HL-60/S4 treated with retinoic acid at 250 ng/mL for 4 days and 3 days (cell line): ENCODE results near the gene C20orf204.
"Not testable (repeated sequence)": the region's sequence is repeated elsewhere in the genome, so short reads cannot be mapped to it uniquely, and the experiment has no call there.

Experiments
- in situ Hi-C: fragments of 300-500 bp; cut with MboI; formaldehyde crosslinking; loops from 2 replicates; pipeline ENCODE4 v1.7.0; 2022; ENCODE audit warnings: low sequenced_read_pairs

The C20orf204 gene, protein sequence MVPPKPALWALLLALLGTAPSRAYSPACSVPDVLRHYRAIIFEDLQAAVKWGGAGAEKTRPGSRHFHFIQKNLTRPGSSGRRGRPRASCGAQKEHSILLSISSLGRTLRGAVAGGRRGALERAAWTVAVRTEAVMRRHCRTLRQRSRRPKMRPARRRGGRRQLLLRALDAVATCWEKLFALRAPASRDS

DNA sequence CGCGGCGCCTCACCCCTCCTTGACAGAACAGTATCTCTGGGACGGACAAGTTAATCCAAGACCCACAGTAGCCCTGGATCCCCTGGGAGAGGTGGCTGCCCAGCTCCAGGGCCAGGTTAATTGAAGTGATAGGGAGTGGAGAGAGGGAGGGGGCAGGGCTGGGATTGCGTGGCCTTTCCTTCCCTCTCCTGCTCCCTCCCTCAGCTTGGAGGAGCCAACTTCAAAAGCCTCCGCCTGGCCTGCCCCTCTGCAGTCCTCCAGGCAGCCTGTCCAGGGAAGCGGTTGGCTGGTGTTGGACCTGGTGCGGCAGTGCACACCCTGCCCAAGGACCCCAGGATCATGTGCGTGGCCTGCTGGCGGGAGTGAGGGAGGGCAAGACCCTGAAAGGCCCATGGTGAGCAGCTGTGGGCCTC lies at the start of gene C20orf204:
C20orf204 (plus strand) TSS at position 250 of the 413 bp plus-strand sequence; CDS start at position 392, 142 bp downstream.
- in situ Hi-C loops, result no loop called here

DNA sequence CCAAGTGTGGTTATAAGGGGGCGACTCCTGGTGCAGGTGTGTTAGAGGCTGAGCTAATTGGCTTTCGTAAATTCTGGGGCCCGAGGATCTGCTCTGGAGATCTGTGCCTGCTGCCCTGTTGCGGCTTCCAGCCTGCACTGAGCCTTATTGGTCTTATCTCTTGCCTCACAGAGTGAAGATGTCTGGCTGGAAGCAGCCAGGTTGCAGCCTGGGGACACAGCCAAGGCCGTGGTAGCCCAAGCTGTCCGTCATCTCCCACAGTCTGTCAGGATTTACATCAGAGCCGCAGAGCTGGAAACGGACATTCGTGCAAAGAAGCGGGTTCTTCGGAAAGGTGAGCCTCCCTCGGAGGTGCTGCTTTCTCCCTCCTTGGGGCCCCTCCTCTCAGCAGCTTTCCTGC lies 35.1 kb upstream of the C20orf204 start:
- in situ Hi-C loops, result no loop called here

DNA sequence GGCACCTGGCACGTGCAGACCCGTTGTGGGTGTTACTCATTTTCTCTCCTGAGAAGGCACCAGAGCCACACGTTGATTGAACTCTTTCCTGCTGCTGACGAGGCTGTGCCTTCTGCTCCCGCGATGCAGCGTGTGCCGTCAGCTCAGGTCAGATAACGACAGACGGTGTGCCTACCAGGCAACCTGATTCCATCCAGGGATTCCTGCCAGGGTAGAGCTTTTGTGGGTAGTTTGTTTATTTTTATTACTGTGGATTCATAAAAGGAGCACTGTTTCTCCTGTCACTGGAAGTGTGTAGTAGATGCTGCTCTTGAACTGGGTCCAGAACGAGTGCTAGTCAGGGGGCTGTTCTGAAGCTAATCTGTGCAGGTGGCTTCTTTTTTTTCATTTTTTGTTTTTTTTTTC lies 34.4 kb upstream of the C20orf204 start:
- in situ Hi-C loops, result no loop called here

DNA sequence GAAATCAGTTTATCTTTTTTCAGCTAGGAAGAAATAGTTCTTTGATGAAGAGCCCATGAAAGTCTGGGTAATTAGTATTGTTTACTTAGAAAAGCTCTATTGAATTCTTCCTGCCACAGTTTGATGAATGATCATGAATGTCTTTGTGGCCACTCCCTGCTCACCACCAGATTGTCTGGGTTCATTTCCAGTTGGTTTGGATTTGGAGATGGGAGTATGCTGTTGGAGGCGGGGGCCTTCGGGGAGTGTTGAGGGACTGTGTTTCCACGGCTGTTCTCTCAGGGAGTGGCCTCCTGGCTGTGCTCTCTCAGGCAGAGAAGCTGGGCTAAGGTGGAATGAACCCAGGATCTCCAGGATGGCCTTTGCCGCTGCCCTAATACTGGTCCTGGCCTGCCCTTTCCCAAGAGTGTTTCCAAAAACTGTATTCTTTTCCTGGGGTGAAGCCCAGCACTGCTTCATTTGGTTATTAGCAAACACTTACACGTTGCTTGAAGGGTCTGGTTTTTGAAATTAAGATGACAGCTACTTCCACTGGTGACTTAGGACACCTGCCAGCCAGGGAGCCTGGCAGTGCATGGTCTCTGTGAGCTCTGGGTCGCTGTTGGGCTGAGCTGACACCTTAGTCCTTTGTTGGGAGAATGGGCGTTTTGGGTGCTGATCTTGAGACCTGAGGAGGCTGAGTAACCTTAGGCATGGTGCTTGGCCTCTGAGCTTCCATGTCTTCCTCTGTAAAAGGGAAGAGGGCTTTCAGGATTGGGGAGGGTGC lies 31.8 kb upstream of the C20orf204 start:
- in situ Hi-C loops, result no loop called here

DNA sequence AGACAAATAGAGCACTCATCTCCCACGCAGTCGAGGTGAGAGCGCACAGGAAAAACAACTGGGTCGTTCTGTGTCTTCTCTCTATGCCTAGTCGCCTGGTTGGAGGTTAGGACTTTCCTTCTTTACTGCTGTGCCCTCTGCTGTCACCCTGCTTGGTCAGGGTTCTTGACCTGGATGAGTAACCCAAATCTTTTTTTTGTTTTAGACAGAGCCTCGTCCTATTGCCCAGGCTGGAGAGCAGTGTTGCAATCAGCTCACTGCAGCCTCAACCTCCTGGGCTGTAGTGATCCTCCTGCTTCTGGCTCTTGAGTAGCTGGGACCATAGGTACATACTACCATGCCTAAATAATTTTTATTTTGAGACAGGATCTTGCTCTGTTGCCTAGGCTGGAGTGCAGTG lies 30.6 kb upstream of the C20orf204 start:
- in situ Hi-C loops, result no loop called here

DNA sequence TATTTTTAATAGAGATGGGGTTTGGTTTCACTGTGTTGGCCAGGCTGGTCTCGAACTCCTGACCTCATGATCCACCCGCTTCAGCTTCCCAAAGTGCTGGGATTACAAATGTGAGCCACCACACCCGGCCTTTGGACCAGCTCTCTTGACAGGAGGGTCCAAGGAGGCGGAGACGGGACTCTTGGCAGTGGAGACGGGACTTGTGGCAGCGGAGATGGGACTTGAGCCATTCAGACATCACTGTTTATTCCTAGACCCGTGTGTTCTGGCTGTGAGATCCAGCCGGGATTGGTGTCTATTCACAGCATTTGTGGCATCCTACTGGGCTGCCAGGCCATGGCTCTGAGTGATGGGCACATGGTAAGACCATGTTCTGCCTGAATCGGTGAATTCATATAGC lies 29.5 kb upstream of the C20orf204 start:
- in situ Hi-C loops, result no loop called here

DNA sequence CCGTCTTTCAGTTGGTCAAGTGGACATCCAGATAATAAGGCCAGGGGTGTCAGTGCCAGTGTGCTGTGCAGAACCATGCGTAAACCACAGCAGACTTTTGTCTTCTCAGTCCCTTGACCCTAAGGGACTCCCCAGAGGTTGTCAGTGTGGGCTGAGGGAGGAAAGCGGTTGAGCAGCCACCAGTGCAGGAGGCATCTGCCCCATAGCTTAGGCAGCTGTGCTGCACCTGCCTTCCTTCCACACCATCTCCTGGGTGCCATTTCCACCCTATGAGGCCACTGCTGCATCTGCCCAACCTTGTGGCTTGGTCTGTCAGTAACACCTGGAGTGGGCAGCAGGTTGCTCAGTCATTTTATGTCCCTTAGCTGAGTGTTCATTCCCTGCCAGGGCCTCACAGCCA lies 29.1 kb upstream of the C20orf204 start:
- in situ Hi-C loops, result no loop called here

DNA sequence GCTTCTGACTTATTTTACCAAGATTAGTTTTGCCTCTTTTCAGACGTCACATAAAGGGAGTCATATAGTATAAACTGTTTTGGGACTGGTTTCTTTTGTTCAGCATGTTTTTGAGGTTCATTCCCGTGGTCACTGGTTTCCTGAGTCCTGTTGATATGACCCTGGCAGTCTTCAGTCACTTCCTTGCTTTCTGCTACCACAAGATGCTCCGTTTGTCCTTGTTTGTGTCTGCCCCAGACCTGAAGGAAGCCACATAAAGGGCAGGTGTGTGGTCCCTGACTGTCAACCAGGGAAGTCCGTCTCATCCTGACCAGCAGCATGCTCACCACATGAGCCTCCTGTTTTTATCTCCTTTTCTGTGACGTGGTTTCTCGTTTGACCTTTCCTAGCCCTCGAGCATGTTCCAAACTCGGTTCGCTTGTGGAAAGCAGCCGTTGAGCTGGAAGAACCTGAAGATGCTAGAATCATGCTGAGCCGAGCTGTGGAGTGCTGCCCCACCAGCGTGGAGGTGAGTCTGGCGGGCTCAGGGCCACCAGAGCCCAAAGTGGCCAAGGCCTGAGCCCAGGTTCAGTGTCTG lies 26.1 kb upstream of the C20orf204 start:
- in situ Hi-C loops, result no loop called here

DNA sequence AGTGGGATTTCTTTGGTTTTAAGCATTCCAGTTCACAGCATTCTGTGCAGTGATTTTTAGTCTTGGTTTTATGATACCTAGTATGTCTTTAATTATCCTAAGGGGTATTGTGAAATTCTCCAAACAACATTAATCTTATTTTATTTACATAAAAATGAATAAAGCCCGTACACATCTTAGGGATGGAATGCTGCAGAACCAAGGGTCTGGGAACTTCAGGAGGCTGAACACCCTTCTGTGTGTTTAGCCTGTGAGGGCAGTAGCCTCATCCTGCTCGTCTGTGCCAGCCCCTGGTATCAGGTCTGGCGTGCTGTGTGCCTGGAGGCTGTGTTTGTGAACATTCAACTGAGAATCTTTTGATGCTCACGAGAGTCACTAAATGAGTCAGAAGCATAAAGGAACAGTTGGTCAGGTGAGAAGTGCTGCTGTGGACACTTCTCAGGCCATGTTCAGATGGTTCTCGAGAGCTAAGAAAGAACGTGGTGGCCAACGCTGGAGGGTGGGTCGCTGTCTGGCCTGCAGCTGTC lies 25.2 kb upstream of the C20orf204 start:
- in situ Hi-C loops, result no loop called here

DNA sequence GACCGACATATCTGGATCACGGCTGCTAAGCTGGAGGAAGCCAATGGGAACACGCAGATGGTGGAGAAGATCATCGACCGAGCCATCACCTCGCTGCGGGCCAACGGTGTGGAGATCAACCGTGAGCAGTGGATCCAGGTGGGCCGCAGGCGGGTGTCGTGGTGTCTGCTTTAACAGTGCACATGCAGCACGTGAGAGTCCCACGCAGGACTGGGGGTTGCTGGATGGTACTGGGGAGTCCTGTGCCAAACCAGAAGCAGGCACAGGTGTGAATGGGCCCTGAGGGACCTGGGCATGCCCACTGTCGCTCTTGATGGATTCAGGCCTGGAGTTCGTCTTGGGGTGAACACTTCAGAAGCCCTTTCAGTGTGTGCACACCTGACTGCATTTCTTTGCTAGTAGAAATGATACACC lies 24.6 kb upstream of the C20orf204 start:
- in situ Hi-C loops, result no loop called here

DNA sequence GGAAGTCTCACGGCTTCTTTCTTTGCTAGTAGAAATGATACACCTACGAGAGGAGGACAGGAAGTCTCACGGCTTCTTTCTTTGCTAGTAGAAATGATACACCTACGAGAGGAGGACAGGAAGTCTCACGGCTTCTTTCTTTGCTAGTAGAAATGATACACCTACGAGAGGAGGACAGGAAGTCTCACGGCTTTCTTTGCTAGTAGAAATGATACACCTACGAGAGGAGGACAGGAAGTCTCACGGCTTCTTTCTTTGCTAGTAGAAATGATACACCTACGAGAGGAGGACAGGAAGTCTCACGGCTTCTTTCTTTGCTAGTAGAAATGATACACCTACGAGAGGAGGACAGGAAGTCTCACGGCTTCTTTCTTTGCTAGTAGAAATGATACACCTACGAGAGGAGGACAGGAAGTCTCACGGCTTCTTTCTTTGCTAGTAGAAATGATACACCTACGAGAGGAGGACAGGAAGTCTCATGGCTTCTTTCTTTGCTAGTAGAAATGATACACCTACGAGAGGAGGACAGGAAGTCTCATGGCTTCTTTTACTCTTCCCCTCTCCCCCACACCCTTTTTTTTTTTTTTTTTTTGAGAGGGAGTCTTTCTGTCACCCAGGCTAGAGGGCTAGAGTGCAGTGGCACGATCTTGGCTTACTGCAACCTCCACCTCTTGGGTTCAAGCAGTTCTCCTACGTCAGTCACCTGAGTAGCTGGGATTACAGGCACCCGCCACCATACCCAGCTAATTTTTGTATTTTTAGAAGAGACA lies 23.4 kb upstream of the C20orf204 start:
- in situ Hi-C loops, result not testable (repeated sequence)

DNA sequence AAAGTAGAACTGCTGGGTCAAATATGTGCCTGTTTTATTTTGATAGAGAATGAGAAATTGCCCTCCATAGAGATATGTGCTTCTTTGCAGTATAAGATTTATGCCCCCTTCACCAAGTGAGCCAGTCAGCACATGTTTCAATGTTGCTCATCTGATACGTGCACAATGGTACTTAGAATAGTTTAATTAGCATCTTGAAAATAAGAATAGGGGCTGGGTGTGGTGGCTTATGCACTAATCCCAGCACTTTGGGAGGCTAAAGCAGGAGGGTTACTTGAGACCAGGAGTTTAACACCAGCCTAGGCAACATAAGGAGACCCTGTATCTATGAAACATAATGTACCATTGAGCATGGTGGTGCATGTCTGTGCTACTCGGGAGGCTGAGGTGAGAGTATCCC lies 20.3 kb upstream of the C20orf204 start:
- in situ Hi-C loops, result no loop called here

DNA sequence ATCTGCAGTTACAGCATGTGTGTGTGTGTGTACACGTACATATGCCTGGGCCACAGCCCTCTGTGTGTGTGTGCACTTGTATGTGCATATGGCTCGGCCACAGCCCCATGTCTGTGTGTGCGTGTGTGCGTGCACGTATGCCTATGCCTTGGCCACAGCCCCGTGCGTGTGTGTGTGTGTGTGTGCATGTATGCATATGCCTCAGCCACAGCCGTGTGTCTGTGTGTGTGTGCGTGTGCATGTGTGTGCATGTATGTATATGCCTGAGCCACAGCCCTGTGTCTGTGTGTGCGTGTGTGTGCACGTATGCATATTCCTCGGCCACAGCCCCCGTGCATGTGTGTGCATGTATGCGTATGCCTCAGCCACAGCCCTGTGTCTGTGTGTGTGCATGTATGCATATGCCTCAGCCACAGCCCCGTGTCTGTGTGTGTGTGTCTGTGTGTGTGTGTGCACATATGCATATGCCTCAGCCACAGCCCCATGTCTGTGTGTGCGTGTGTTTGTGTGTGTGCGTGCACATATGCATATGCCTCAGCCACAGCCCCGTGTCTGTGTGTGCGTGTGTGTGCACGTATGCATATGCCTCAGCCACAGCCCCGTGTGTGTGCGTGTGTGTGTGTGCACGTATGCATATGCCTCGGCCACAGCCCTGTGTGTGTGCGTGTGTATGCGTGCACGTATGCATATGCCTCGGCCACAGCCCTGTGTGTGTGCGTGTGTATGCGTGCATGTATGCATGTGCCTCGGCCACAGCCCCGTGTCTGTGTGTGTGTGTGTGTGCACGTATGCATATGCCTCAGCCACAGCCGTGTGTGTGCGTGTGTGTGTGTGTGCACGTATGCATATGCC lies 14.6 kb upstream of the C20orf204 start:
- in situ Hi-C loops, result no loop called here

DNA sequence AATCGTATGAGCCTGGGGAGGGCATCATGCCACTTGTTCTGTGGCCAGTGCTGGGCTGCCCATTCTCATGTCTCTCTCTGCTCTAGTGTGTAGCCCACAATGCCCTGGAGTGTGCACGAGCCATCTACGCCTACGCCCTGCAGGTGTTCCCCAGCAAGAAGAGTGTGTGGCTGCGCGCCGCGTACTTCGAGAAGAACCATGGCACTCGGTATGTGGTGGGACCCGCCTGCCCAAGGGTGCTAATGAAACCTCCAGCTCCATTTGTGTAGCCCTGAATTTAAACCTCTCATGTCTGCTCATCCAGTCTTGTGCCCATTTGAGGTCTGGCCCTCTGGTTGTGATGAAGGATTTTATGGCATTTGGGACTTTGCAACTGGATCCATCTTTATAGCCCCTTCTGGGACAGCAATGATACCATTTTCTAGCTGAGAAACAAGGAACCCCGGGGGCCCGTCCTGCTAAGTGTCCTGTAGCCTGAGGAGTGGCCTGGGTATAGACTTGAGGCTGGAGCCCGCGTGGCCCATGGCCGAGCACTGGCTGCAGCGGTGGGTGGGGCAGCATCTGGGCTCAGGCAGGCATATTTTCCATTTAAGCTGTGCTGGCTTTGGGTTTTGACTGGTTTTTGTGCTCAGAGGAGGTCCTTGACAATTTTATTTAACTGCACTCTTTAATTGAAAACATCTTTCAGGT lies 13.2 kb upstream of the C20orf204 start:
- in situ Hi-C loops, result no loop called here

DNA sequence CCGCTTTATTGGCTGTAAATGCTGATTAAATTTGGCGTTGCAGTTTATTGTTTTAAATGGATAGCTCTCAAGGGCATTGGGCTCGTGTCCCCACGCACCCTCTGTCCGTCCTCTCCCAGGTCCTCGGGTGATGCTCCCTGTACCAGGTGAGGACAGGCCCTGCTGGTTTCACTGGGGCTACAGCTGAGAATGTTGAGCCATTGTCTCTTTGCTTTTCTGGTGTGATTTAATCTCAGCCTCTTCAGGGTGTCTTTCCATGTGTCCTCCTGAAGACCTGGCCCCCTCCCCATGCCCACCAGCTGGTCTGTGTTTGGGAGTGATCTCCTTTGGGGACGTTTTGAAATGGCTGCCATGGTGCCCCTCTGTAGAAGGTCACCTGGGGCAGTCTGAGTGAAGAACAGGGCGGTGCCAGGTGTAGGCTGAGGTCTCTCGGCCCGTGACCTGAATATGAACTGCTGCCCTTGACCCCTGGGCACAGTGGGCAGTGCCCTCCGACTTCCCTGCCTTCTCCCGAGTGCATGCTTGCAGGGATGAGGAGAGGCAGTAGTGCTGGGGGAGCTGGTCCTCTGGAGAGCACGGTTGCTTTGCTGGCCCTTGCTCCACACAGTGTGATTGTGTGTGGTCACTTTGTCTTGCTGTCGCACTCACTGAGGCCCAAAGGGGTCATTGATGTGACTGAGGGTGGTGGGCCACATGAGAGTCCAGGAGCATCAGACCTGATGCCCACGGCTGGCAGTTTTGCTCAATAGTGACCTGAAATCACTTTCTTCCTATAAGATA lies 12.4 kb upstream of the C20orf204 start:
- in situ Hi-C loops, result no loop called here

DNA sequence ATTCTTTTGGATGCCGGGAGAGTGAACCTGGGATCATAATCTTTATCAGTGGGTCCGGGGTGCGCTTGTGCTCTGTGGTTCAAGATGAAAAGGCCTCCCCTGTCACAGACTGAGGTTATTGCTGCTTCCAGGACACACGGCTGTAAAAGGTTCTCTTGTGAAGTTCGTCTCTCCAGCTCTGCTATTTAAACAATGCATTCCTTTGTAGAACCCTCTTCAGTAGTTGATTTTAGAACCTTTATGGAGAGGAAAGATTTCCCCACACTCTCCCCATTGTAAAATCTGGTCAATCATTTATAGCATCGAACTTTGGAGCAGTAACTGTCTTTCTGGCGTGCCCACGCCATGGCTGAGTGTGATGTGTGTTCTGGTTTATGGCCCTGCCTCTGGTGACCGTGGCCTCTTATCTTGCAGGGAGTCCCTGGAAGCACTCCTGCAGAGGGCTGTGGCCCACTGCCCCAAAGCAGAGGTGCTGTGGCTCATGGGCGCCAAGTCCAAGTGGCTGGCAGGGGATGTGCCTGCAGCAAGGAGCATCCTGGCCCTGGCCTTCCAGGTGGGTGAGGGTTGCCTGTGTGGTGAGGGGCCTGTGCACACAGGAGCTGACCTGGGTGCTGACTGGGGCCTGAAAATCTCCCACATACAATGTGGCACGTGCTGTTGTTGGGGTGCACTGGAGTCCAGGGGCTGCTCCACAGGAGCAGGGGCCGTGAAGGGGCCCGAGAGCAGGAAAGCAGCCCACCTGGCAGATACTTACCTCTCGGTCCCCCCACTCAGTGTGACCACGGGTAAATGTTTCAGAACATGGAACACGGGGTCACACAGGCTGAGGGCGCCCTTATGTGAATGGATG lies 11.6 kb upstream of the C20orf204 start:
- in situ Hi-C loops, result no loop called here

DNA sequence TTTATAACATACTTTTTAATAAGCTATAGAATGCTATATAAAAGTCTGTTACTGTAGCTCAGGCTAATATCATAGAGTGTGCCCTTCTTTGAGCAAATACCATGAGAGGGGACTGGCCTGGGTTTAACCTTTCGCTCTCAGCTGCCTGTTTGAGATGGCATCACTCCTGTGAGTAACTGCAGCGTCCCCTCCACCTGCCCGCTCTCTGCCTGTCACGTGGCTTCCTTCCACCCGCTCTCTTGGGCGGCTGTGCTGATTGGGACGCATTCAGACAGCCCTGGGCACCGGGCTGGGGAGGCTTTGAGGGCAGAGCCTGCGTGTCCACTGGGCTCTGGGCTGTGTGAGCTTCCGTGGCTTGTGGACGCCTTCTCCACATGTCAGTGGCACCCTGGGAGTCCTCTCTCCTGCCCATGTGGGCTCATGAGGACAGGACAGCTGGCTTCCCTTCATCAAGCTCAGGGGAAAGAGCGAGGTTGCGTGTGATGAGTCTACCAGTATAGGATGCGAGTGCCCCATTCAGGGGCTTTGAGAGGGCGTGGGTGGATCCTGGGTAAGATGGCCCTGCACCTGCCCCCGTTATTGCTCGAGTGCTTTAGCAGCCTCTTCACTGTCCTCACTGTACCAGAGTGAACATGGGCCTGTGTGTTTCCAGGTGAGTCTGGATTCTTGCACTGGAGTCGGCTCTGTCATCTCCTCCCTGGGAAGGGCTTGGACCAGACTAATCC lies 10.7 kb upstream of the C20orf204 start:
- in situ Hi-C loops, result no loop called here
